ENCODE measurements around the gene SPATA17.
"Not testable (repeated sequence)": the region's sequence is repeated elsewhere in the genome, so short reads cannot be mapped to it uniquely, and the experiment has no call there.

GRCh38 chr1:217584286-217584811, 46.8 kb upstream of the SPATA17 start:
- not testable (repeated sequence) for TF ChIP-seq CTCF, POLR2A, EP300 (IDR thresholded peaks at IDR 0.05)
